Uterus (tissue), 4 donors: ENCODE measurements around the gene ALMS1. TPM values are rescaled to one million over a fixed set of nuclear protein-coding genes. Genes with fewer than 3 reads are reported as not detected.

Experiments
- DNase-seq, 2 donors: peaks; one replicate each; pipeline ENCODE4 v3.0.0-alpha.2; 2019 to 2020
- H3K27ac ChIP-seq, 2 donors: fragments of 200-600 bp; sonication (generic); 1 replicate in 1 of 2; 2 replicates in 1 of 2; pipeline ENCODE4 v1.5.1; 2016 to 2018
- H3K27me3 ChIP-seq, 2 donors: fragments of 200-600 bp; sonication (generic); one replicate each; pipeline ENCODE4 v1.5.1; 2018 to 2019; ENCODE audit warnings: control low read depth in 1 of 2
- H3K36me3 ChIP-seq, 2 donors: fragments of 200-600 bp; sonication (generic); one replicate each; pipeline ENCODE4 v1.5.1; 2019; ENCODE audit warnings: control low read depth in 1 of 2
- H3K4me1 ChIP-seq, 2 donors: fragments of 200-600 bp; sonication (generic); one replicate each; pipeline ENCODE4 v1.5.1; 2018 to 2019; ENCODE audit warnings: control low read depth in 1 of 2
- H3K4me3 ChIP-seq, 2 donors: fragments of 200-600 bp; sonication (generic); 1 replicate in 1 of 2; 2 replicates in 1 of 2; pipeline ENCODE4 v1.5.1; 2018 to 2019; ENCODE audit warnings: mild to moderate bottlenecking in 1 of 2
- H3K9me3 ChIP-seq, 2 donors: fragments of 200-600 bp; sonication (generic); one replicate each; pipeline ENCODE4 v1.5.1; 2019; ENCODE audit warnings: control low read depth in 1 of 2
- CTCF ChIP-seq, 4 experiments: fragments of 200-600 bp in 2 of 4; fragments of 450-650 bp in 2 of 4; sonication (generic) in 2 of 4; IDR thresholded peaks; one replicate each; pipeline ENCODE4 v1.5.1; 2016 to 2019; ENCODE audit warnings: antibody characterized with exemption in 4 of 4, mild to moderate bottlenecking in 2 of 4, moderate library complexity in 1 of 4
- POLR2A ChIP-seq, 2 donors: fragments of 450-650 bp; IDR thresholded peaks; one replicate each; pipeline ENCODE4 v1.6.1; 2016; ENCODE audit warnings: antibody characterized with exemption in 2 of 2, mild to moderate bottlenecking in 1 of 2, moderate library complexity in 1 of 2
- intact Hi-C: fragments of 100-400 bp; cut with DNase I; formaldehyde crosslinking; loops from one replicate; pipeline ENCODE4 v1.15.1; 2023; ENCODE audit warnings: low total_unique reads
- total RNA-seq, 4 donors: library from RNA; depleted of rRNA in 3 of 4; stranded (reverse); fragments of >200 nt in 3 of 4; gene quantifications; one replicate each; pipeline versions ENCODE4 v1.1.0 to v1.2.4, GENCODE V29; 2014 to 2023
- donor health status: DM: yes; HTN: yes; CAD: no.

ALMS1 gene
- total RNA-seq, 4 donors from 2014 or later = 21.5 to 52.1 (median 44.6) TPM

GRCh38 chr2:73402386-73403103 lies 16.9 kb downstream of the ALMS1 start:
- intact Hi-C loops = no loop called here

GRCh38 chr2:73403237-73403636 lies 17.6 kb downstream of the ALMS1 start:
- TF ChIP-seq POLR2A (IDR thresholded peaks at IDR 0.05) (no peak), CTCF (IDR thresholded peaks at IDR 0.05) (no peak)
- H3K4me1 ChIP-seq = no peaks in the 10 kb centered on the region
- intact Hi-C loops = no loop called here
- H3K27ac ChIP-seq = no peak overlapping the region
- no peak for DNase-seq
- H3K27me3 ChIP-seq = no peaks in the 10 kb centered on the region
- no peaks in the 10 kb centered on the region for H3K36me3 ChIP-seq
- no peak overlapping the region for H3K4me3 ChIP-seq
- peaks cover 0 to 5% of the 10 kb centered on the region in 2 donors for H3K9me3 ChIP-seq

More at GRCh38 chr2:73402386-73403103, 16.9 kb downstream of the ALMS1 start:
- no peak overlapping the region for H3K4me3 ChIP-seq
- no peaks in the 10 kb centered on the region for H3K36me3 ChIP-seq
- no peaks in the 10 kb centered on the region for H3K4me1 ChIP-seq
- DNase-seq = no peak
- H3K27ac ChIP-seq = no peak overlapping the region
- TF ChIP-seq CTCF (IDR thresholded peaks at IDR 0.05) (no peak), POLR2A (IDR thresholded peaks at IDR 0.05) (no peak)
- H3K27me3 ChIP-seq = no peaks in the 10 kb centered on the region
- H3K9me3 ChIP-seq = peaks cover 0 to 5% of the 10 kb centered on the region in 2 donors

- H3K9me3 ChIP-seq = no peaks in the 10 kb centered on the region
- TF ChIP-seq CTCF (IDR thresholded peaks at IDR 0.05) (no peak), POLR2A (IDR thresholded peaks at IDR 0.05) (no peak)
- no peak overlapping the region for H3K27ac ChIP-seq
- H3K4me1 ChIP-seq = no peaks in the 10 kb centered on the region
- DNase-seq = no peak
- no peaks in the 10 kb centered on the region for H3K36me3 ChIP-seq
- H3K27me3 ChIP-seq = no peaks in the 10 kb centered on the region
- intact Hi-C loops = no loop called here
- H3K4me3 ChIP-seq = no peak overlapping the region
Measured at GRCh38 chr2:73404409-73404808, 18.8 kb downstream of the ALMS1 start.

- no peaks in the 10 kb centered on the region for H3K9me3 ChIP-seq
- H3K36me3 ChIP-seq = no peaks in the 10 kb centered on the region
- H3K27ac ChIP-seq = no peak overlapping the region
- DNase-seq = no peak
- no peak overlapping the region for H3K4me3 ChIP-seq
- no peak for TF ChIP-seq POLR2A (IDR thresholded peaks at IDR 0.05)
- TF ChIP-seq CTCF (IDR thresholded peaks at IDR 0.05) = no peak
- intact Hi-C loops = no loop called here
- H3K27me3 ChIP-seq = no peaks in the 10 kb centered on the region
- no peaks in the 10 kb centered on the region for H3K4me1 ChIP-seq
Measured at GRCh38 chr2:73406996-73407395, 21.4 kb downstream of the ALMS1 start.

GRCh38 chr2:73408198-73408597 lies 22.6 kb downstream of the ALMS1 start:
- DNase-seq = no peak
- Histone ChIP-seq H3K27ac (no peak overlapping the region), H3K4me3 (no peak overlapping the region), H3K36me3 (no peaks in the 10 kb centered on the region), H3K4me1 (no peaks in the 10 kb centered on the region), H3K27me3 (no peaks in the 10 kb centered on the region), H3K9me3 (no peaks in the 10 kb centered on the region)
- intact Hi-C loops = no loop called here
- TF ChIP-seq POLR2A (IDR thresholded peaks at IDR 0.05) (no peak), CTCF (IDR thresholded peaks at IDR 0.05) (no peak)
